Measurements from ENCODE around the gene PLBD1. TPM values are rescaled to one million over a fixed set of nuclear protein-coding genes. Genes with fewer than 3 reads are reported as not detected.

Gene PLBD1
- total RNA-seq, 1 experiment from 2014 or later = 21.1 TPM

GRCh38 chr12:14597480-14597879 is 29.8 kb upstream of the PLBD1 start:
- no peak overlapping the region for H3K4me3 Mint-ChIP-seq (ENCODE audit: unreplicated experiment)
- intact Hi-C loops (cut with micrococcal nuclease; ENCODE audit: unreplicated experiment) = no loop called here
- Histone ChIP-seq H3K36me3 (ENCODE audit: control insufficient read depth, insufficient read depth, low read length) (no peaks in the 10 kb centered on the region), H3K4me3 (ENCODE audit: low read depth, low read length) (no peak overlapping the region), H3K9me3 (no peaks in the 10 kb centered on the region), H3K4me1 (no peaks in the 10 kb centered on the region), H3K27me3 (replicated peaks; ENCODE audit: control insufficient read depth, insufficient read depth, low read length) (no peaks in the 10 kb centered on the region)
- DNase-seq = no peak
- H3K36me3 Mint-ChIP-seq (ENCODE audit: insufficient read depth, unreplicated experiment) = no peaks in the 10 kb centered on the region
- no peak overlapping the region for H3K27ac Mint-ChIP-seq (ENCODE audit: unreplicated experiment)
- H3K27me3 Mint-ChIP-seq (ENCODE audit: insufficient read depth, unreplicated experiment) = peaks cover 10% of the 10 kb centered on the region
- TF ChIP-seq CTCF (IDR thresholded peaks at IDR 0.05; ENCODE audit: insufficient read depth in 1 of 2, low read depth in 1 of 2, low read length in 1 of 2, severe bottlenecking in 1 of 2, unreplicated experiment in 1 of 2) = no peak
- ChIA-PET POLR2A (no interaction called here), CTCF (no interaction called here)
- H3K4me1 Mint-ChIP-seq (ENCODE audit: low read depth, unreplicated experiment) = no peaks in the 10 kb centered on the region
- peaks cover 12% of the 10 kb centered on the region for H3K9me3 Mint-ChIP-seq (ENCODE audit: unreplicated experiment)
- BruUV-seq (replicated peaks) = no TSS peak

GRCh38 chr12:14591719-14592118 is 24.0 kb upstream of the PLBD1 start:
- no peaks in the 10 kb centered on the region for H3K9me3 Mint-ChIP-seq (ENCODE audit: unreplicated experiment)
- no peaks in the 10 kb centered on the region for H3K27me3 Mint-ChIP-seq (ENCODE audit: insufficient read depth, unreplicated experiment)
- no peak for DNase-seq
- no peaks in the 10 kb centered on the region for H3K4me1 Mint-ChIP-seq (ENCODE audit: low read depth, unreplicated experiment)
- no peaks in the 10 kb centered on the region for H3K36me3 Mint-ChIP-seq (ENCODE audit: insufficient read depth, unreplicated experiment)
- Histone ChIP-seq H3K27me3 (replicated peaks; ENCODE audit: control insufficient read depth, insufficient read depth, low read length) (no peaks in the 10 kb centered on the region), H3K9me3 (no peaks in the 10 kb centered on the region), H3K4me1 (no peaks in the 10 kb centered on the region), H3K36me3 (ENCODE audit: control insufficient read depth, insufficient read depth, low read length) (no peaks in the 10 kb centered on the region), H3K4me3 (ENCODE audit: low read depth, low read length) (no peak overlapping the region)
- H3K27ac Mint-ChIP-seq (ENCODE audit: unreplicated experiment) = no peak overlapping the region
- H3K4me3 Mint-ChIP-seq (ENCODE audit: unreplicated experiment) = no peak overlapping the region
- intact Hi-C loops (cut with micrococcal nuclease; ENCODE audit: unreplicated experiment) = no loop called here
- POLR2A ChIA-PET = no interaction called here
- BruUV-seq (replicated peaks) = no TSS peak
- CTCF ChIA-PET = no interaction called here
- no peak for TF ChIP-seq CTCF (IDR thresholded peaks at IDR 0.05; ENCODE audit: insufficient read depth in 1 of 2, low read depth in 1 of 2, low read length in 1 of 2, severe bottlenecking in 1 of 2, unreplicated experiment in 1 of 2)

- H3K4me1 Mint-ChIP-seq (ENCODE audit: low read depth, unreplicated experiment) = no peaks in the 10 kb centered on the region
- no peaks in the 10 kb centered on the region for H3K9me3 Mint-ChIP-seq (ENCODE audit: unreplicated experiment)
- ChIA-PET POLR2A (no interaction called here), CTCF (interaction anchor here (0.6 kb wide), 1 partner anchor 40 kb away, joined by 3 read pairs; no protein-coding TSS in a partner anchor)
- no peak for DNase-seq
- no peaks in the 10 kb centered on the region for H3K27me3 Mint-ChIP-seq (ENCODE audit: insufficient read depth, unreplicated experiment)
- no TSS peak for BruUV-seq (replicated peaks)
- Histone ChIP-seq H3K9me3 (no peaks in the 10 kb centered on the region), H3K27me3 (replicated peaks; ENCODE audit: control insufficient read depth, insufficient read depth, low read length) (no peaks in the 10 kb centered on the region), H3K4me1 (no peaks in the 10 kb centered on the region), H3K36me3 (ENCODE audit: control insufficient read depth, insufficient read depth, low read length) (no peaks in the 10 kb centered on the region), H3K4me3 (ENCODE audit: low read depth, low read length) (no peak overlapping the region)
- H3K4me3 Mint-ChIP-seq (ENCODE audit: unreplicated experiment) = no peak overlapping the region
- no peaks in the 10 kb centered on the region for H3K36me3 Mint-ChIP-seq (ENCODE audit: insufficient read depth, unreplicated experiment)
- intact Hi-C loops (cut with micrococcal nuclease; ENCODE audit: unreplicated experiment) = no loop called here
- TF ChIP-seq CTCF (IDR thresholded peaks at IDR 0.05; ENCODE audit: insufficient read depth in 1 of 2, low read depth in 1 of 2, low read length in 1 of 2, severe bottlenecking in 1 of 2, unreplicated experiment in 1 of 2) = no peak
- H3K27ac Mint-ChIP-seq (ENCODE audit: unreplicated experiment) = no peak overlapping the region
These were observed 21.7 kb upstream of the PLBD1 start for GRCh38 chr12:14589169-14590004.
